Measurements from ENCODE around the gene TRAF2. TPM values are rescaled to one million over a fixed set of nuclear protein-coding genes. Genes with fewer than 3 reads are reported as not detected.

TRAF2 gene
- total RNA-seq, 6 experiments from 2014 or later, result 5.8 to 8.8 (median 7.1) TPM

DNA sequence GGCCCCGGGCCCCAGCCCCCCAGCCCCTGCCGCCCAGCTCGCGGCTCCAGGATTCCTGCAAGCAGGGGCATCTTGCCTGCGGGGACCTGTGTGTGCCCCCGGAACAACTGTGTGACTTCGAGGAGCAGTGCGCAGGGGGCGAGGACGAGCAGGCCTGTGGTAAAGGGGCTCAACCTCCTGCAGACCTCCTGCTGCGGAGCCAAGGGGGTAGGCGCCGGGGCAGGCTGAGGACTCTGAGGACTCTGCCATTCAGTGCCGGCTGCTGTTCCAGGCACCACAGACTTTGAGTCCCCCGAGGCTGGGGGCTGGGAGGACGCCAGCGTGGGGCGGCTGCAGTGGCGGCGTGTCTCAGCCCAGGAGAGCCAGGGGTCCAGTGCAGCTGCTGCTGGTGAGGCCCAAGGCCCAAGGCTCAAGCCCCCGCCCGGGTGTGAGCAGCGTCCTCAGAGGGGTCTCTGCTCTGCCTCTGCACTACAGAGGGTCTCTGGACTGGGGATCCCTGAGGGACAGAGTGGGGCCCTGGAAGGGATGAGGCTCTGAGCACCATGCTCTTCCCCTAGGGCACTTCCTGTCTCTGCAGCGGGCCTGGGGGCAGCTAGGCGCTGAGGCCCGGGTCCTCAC is 30.7 kb upstream of the TRAF2 start:
- no peak for ATAC-seq
- peak in 2 of 3 donors; percentile 21 to 47 for DNase-seq
- H3K4me3 ChIP-seq, result no peak overlapping the region
- peaks cover 0 to 42% (median 20%) of the 10 kb centered on the region in 4 donors for H3K4me1 ChIP-seq
- H3K27ac ChIP-seq, result no peak overlapping the region
- WGBS (ENCODE audit: insufficient coverage, low coverage, low lambda C conversion rate, missing lambda C conversion rate), result no CpG with 5 or more reads among the region's 26 CpGs
- TF ChIP-seq POLR2A (IDR thresholded peaks at IDR 0.05), result no peak
- TF ChIP-seq, protein P1, sequence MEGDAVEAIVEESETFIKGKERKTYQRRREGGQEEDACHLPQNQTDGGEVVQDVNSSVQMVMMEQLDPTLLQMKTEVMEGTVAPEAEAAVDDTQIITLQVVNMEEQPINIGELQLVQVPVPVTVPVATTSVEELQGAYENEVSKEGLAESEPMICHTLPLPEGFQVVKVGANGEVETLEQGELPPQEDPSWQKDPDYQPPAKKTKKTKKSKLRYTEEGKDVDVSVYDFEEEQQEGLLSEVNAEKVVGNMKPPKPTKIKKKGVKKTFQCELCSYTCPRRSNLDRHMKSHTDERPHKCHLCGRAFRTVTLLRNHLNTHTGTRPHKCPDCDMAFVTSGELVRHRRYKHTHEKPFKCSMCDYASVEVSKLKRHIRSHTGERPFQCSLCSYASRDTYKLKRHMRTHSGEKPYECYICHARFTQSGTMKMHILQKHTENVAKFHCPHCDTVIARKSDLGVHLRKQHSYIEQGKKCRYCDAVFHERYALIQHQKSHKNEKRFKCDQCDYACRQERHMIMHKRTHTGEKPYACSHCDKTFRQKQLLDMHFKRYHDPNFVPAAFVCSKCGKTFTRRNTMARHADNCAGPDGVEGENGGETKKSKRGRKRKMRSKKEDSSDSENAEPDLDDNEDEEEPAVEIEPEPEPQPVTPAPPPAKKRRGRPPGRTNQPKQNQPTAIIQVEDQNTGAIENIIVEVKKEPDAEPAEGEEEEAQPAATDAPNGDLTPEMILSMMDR (IDR thresholded peaks at IDR 0.05), result no peak
- peaks cover 0 to 4% (median 0%) of the 10 kb centered on the region in 4 donors for H3K36me3 ChIP-seq
- no peaks in the 10 kb centered on the region for H3K27me3 ChIP-seq
- intact Hi-C loops (cut with DNase I), result no loop called here
- H3K9me3 ChIP-seq, result no peaks in the 10 kb centered on the region

DNA sequence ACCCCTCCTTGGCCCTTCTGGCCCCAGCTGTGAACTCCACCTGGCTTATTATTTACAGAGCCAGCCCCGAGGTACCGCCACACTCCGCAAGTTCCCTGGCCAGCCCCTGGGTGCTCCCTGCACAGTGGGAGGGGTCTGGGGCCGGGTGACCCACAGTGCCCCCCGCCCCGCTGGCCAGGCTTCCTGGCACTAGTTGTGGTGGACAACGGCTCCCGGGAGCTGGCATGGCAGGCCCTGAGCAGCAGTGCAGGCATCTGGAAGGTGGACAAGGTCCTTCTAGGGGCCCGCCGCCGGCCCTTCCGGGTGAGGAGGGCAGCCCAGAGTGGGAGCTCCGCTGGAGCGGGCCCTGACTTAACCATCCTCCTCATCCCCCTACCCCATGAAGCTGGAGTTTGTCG is 30.2 kb upstream of the TRAF2 start:
- WGBS (ENCODE audit: insufficient coverage, low coverage, low lambda C conversion rate, missing lambda C conversion rate), result no CpG with 5 or more reads among the region's 15 CpGs
- no peak overlapping the region for H3K27ac ChIP-seq
- peaks cover 0 to 2% (median under 1%) of the 10 kb centered on the region in 4 donors for H3K36me3 ChIP-seq
- ATAC-seq, result no peak
- TF ChIP-seq POLR2A (IDR thresholded peaks at IDR 0.05), result no peak
- TF ChIP-seq, protein P1 (IDR thresholded peaks at IDR 0.05), result no peak
- no peaks in the 10 kb centered on the region for H3K9me3 ChIP-seq
- H3K4me3 ChIP-seq, result no peak overlapping the region
- peaks cover 0 to 38% (median 17%) of the 10 kb centered on the region in 4 donors for H3K4me1 ChIP-seq
- DNase-seq, result peak in 2 of 3 donors; percentile 28 to 48
- no peaks in the 10 kb centered on the region for H3K27me3 ChIP-seq
- intact Hi-C loops (cut with DNase I), result no loop called here

DNA sequence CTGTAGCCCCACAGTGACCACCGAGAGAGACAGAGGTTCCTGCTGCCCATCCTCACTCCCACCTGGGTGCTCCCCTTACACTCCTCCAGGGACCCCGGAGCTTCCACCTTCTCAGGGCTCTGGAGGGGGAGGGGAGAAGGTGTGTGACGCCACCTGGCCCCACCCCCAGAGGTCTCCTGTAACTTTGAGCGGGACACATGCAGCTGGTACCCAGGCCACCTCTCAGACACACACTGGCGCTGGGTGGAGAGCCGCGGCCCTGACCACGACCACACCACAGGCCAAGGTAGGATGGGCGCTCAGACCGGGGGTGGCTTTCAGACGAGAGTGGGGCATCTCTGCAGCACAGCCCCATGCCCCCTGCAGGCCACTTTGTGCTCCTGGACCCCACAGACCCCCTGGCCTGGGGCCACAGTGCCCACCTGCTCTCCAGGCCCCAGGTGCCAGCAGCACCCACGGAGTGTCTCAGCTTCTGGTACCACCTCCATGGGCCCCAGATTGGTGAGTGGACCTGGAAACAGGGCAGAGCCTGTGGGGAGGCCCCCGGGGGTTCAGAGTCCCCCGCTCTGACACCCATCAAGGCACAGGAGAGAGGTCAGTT is 29.7 kb upstream of the TRAF2 start:
- no peaks in the 10 kb centered on the region for H3K9me3 ChIP-seq
- peaks cover 0 to 32% (median 14%) of the 10 kb centered on the region in 4 donors for H3K4me1 ChIP-seq
- no peak overlapping the region for H3K4me3 ChIP-seq
- no CpG with 5 or more reads among the region's 14 CpGs for WGBS (ENCODE audit: insufficient coverage, low coverage, low lambda C conversion rate, missing lambda C conversion rate)
- DNase-seq (peak in 1 of 3 donors; percentile 53), ATAC-seq (no peak)
- intact Hi-C loops (cut with DNase I), result no loop called here
- peaks cover 0 to 6% (median 4%) of the 10 kb centered on the region in 4 donors for H3K36me3 ChIP-seq
- TF ChIP-seq, protein P1 (IDR thresholded peaks at IDR 0.05), result peak in 1 of 4 donors; percentile 2
- TF ChIP-seq POLR2A (IDR thresholded peaks at IDR 0.05), result no peak
- no peaks in the 10 kb centered on the region for H3K27me3 ChIP-seq
- no peak overlapping the region for H3K27ac ChIP-seq

DNA sequence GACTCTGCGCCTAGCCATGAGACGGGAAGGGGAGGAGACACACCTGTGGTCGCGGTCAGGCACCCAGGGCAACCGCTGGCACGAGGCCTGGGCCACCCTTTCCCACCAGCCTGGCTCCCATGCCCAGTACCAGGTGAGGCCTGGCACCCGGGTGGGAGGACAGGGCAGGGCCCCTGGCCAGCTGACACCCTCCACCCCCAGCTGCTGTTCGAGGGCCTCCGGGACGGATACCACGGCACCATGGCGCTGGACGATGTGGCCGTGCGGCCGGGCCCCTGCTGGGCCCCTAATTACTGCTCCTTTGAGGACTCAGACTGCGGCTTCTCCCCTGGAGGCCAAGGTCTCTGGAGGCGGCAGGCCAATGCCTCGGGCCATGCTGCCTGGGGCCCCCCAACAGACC is 29.1 kb upstream of the TRAF2 start:
- H3K27me3 ChIP-seq, result no peaks in the 10 kb centered on the region
- DNase-seq, result peak; percentile 35 to 57 (median 53)
- no peak for ATAC-seq
- H3K4me1 ChIP-seq, result peaks cover 0 to 28% (median 12%) of the 10 kb centered on the region in 4 donors
- no peak overlapping the region for H3K4me3 ChIP-seq
- no peaks in the 10 kb centered on the region for H3K9me3 ChIP-seq
- no peak overlapping the region for H3K27ac ChIP-seq
- intact Hi-C loops (cut with DNase I), result no loop called here
- no peak for TF ChIP-seq POLR2A (IDR thresholded peaks at IDR 0.05)
- TF ChIP-seq, protein P1 (IDR thresholded peaks at IDR 0.05), result no peak
- WGBS (ENCODE audit: insufficient coverage, low coverage, low lambda C conversion rate, missing lambda C conversion rate), result no CpG with 5 or more reads among the region's 19 CpGs
- H3K36me3 ChIP-seq, result peaks cover 0 to 11% (median 7%) of the 10 kb centered on the region in 4 donors

Data from right lobe of liver (tissue), 6 donors.